NCI-H1048 (cell line): ENCODE data around the gene MMP15.
"Not testable (repeated sequence)": the region's sequence is repeated elsewhere in the genome, so short reads cannot be mapped to it uniquely, and the experiment has no call there.

Source experiments
- DNase-seq: peaks from one replicate; lab custom pipeline; 2025; lab: John Stamatoyannopoulos, UW

Gene MMP15

DNA sequence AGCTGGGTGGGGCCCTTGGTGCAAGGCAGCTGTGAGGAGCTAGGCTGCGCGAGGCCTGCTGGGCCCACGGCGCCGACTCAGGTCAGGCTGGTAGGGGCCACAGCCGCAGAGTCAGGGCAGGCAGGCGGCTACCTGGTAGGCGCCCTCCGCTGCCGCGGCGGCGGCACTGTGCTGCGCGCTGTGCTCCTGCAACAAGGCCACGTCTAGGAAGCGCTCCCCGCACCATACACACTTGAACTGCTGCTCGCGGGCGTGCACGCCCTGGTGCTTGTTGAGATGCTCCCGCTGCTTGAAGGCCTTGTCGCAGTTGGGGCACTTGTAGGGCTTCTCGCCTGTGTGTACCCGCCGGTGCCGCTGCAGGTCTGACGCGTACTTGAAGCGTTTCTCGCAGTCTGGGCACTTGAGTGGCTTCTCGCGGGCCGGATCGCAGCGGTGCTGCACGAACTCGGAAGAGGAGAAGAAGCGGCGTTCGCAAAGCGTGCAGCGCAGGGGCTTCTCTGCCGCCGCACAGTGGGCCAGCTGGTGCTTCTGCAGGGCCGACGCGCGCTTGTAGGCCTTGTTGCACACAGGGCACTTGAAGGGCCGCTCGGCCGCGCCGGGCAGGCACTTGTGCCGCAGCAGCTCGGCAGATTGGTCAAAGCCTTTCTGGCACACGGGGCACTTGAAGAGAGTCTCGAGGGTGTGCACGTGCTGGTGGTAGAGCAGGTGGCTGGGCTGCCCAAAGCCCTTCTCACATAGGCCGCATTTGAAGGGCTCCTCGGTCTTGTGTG lies 29.0 kb upstream of the MMP15 start:
- no peak for DNase-seq

DNA sequence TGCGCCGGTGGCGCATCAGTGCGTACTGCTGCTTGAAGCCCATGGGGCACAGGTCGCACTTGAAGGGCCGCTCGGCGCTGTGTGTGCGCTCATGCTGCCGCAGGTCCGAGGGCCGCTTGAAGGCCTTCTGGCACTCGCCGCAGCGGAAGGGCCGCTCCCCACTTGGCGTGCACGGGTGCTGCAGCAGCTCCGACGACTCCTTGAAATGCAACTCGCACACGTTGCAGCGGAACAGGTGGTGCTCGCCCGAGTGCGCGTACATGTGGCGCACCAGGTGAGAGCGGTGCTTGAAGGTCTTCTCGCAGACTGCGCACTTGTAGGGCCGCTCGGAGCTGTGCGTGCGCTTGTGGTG lies 28.4 kb upstream of the MMP15 start:
- no peak for DNase-seq

DNA sequence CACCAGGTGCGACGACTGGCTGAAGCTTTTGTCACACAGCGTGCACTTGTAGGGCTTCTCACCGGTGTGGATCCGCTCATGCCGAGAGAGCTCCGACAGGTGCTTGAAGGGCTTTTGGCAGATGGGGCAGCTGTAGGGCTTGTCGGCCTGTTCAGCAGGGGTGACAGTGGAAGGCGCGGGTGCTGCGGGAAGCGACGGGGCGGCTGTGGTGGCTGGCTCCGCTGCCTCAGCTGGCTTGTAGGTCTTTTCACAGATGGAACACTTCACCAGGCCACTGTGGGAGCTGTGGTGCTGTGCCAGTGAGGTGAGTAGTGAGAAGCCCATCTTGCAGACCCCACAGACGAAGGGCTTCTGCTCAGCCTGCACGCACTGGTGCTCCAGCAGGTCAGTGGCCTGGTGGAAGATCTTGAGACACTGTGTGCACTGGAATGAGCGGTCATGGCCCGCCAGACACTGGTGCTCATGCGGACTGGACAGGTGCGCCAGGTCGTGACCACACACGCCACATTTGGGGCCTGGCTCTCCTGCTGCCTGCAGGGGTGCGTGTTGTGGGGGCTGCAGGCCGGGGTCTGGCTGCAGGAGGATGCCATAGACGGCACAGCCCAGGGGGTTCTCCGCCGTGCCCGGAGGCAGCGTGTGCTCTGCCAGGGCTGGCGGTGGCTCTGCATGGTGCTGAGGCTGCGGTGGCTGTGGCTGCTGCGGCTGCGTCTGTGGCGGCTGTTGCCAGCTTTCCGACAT lies 27.9 kb upstream of the MMP15 start:
- no peak for DNase-seq

DNA sequence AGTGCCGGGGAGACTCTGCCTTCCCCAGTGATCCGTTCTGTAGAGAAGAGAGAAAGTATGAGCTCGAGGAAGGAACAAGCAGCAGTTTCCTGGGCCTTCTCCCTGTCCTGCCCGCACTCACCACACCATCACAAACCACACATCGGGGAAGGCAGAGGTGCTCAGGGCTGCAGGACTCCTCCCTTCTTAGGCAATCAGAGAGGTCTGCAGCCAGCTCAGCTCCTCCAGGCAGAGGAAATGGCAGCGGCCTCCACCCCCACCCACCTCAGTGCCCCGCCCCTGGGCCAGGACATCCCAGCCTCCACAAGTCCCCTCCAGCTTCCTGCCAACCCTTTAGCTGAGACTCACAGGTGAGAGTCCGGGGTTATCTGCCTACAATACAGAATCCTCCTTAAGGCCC lies 27.1 kb upstream of the MMP15 start:
- no peak for DNase-seq

DNA sequence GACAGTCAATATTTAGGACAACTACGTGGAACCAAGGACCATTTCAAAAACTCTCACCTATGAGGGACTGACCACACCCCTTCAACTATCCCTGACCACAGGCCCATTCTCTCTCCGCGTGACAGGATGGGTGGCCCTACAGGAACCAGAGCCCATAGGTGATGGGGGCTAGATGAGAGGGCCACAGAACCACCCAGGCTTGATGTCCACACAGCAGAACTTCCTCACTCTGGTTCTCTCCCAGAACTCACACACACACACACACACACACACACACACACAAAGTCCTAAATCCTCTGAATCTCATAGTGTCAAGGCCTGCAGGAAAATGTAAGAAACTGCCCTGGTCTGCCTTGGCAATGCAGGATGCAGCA lies 26.6 kb upstream of the MMP15 start:
- DNase-seq, result no peak

DNA sequence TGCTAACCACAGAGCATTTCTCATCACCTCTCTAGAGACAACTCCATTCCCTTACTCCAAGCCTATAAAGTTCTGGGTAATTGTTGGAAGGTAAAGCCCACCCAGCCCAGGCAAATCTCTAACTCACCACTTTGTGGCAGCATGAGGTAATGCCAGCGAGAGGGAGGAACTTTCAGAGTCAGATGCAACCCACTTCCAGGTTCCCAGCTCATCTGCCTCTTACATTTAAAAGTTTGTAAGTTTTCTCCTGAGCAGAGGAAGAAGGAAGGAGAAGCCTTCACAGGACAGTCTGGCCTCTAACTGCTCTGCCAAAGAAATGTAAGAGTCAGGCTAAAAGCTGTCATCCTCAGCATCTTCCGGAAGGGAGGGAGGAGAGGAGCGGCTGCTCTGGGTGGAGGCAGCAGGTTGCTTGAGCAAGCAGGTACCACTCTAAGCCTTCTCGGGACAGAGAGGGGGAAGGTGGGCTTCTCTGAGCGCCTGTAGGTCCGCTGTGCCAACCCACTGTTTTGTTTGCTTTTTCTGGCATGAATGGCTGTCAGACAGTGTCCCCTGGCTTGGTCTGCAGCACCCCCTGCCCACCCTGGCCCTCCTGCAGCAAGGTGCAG lies 26.1 kb upstream of the MMP15 start:
- DNase-seq, result no peak

DNA sequence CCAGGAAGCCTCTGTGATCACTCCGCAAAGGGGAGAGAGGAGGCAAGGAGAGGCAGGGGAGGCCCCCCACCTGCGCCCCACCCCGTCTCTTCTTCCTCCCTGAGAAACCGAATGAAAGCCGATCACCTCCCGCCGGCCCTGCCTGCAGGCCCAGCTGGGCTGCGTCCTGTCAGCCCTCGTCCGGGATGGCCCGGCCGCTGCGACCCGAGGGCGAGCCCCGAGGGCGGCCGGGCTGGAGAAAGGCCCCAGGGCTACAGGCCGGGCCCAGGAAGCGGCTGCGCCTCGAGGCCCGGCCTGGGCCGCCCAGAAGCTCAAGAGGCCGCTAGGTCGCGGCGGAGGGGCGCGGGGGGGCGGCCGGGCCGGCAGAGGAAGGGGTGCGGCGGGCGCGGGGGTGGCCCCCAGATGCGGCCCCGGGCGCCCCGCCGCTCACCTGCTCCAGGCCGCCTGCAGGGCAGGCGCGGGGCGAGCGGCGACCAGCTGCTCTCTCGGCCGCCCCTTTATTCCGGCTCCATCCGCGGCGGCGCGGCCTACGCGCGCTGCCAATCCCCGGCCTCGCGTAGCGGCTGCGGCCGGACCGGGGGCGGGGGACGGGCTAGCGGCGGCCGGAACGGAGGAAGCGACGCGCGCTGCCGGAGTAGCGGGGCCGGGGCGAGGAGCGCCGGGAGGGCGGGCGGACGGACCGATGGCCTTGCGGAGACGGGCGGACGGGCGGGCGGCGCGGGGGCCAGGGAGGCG lies 25.4 kb upstream of the MMP15 start, which contains the start of gene ZNF319:
Gene ZNF319, minus strand, starts transcription at position 702 of the 735 bp plus-strand sequence. CDS start 2,407 bp downstream, outside the sequence.
- no peak for DNase-seq

DNA sequence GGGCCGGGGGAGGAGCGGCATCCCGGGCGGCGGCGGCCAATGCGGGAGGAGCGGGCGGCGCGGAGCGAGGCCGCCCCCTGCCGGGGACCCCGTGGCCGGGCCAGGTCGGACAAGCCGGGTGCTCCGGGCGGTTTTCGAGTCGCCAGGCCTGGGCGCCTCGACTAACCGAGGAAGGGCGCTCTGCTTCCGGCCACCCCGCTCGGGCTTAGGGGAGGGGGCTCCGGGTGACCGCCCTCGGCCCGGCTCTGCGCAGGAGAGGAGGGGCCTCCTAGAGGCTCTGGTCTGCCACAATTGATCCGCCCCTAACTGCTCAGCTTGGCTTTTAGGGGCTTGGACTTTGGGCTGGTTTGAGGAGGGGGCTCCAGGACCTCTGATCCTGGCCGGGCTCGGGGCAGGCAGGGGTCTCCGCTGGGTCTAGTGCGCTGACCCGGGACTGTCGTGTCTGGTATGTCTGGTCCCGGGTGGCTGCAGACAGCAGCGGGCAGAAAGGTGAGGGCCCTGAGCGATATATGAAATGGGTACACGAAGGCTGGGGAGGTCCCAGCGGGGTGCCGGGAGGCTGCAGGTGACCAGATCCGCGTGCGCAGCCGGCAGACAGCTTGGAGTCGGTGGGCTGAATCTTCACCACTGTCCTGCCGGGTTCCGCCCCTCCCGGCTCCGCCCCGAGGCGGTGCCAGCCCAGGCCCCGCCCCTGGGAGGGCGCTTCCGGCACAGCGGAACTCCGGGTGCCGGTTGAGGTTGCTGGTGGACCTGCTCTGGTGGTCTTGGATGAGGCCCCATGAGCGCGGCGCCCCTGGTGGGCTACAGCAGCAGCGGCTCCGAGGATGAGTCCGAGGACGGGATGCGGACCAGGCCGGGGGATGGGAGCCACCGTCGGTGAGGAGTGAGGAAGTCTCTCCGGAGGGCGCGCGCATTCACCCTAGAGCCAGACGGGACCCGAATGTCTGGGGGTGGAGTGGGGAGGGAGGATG lies 24.6 kb upstream of the MMP15 start, which contains the start of gene USB1:
Gene USB1, plus strand, starts transcription at position 702 of the 971 bp plus-strand sequence. Its CDS starts 77 bp downstream, at position 779.
- no peak for DNase-seq

DNA sequence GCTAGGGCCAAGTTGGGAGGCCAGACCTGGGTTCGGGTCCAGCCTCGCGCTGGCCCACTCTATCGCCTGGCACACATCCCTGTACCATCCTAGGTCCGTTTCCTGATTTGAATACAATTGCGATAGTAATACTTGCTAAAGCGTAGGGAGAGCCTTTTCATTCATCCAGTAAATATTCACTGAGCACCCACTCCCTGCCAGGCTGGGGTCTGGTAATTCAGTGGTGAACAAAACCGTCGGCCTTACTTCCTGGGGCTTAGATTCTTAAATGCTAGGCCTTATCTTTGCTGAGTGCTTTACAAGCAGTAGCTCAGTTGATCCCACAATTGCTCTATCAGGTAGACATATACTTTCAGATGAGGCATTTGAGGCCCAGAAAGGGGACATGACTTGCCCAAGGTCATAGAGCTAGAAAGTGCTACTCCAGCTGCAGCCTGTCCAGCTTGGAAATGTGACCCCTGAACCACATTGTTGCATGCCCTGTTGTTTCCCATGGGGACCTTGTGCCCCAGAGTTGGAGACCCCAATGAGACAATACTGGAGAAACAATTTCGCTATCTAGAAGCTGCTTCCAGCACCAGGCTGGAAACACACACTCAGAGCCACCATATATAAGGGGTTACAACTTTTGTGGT lies 23.7 kb upstream of the MMP15 start:
- DNase-seq, result no peak

DNA sequence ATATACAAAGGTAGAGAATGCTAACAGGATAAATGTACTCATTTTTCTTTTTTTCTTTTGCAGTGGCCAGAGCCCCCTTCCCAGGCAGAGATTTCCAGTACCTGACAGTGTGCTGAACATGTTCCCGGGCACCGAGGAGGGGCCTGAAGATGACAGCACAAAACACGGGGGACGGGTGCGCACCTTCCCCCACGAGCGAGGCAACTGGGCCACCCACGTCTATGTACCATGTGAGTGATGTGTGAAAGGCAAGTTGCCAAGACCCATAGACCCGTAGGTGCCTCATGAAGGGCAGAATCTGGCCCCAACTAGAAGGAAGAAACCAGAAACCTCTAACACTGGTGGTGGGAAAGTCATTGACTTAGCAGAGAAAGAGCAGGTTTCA lies 23.1 kb upstream of the MMP15 start:
- no peak for DNase-seq

DNA sequence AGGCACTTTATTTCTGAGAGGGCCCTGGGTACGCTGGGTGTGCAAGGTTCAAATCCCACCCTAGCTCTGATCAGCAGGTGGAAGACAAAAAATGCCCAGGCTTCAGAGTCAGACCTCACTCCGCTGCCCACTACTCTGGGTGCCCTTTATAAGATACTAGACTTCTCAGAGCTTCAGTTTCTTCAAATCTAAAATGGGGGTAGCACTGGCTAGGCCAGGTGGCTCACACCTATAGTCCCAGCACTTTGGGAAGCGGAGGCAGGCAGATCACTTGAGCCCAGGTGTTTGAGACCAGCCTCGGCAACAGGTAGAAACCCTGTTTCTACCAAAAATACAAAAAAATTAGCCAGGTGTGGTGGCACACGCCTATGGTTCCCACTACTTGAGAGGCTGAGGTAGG lies 22.6 kb upstream of the MMP15 start:
- DNase-seq, result no peak

DNA sequence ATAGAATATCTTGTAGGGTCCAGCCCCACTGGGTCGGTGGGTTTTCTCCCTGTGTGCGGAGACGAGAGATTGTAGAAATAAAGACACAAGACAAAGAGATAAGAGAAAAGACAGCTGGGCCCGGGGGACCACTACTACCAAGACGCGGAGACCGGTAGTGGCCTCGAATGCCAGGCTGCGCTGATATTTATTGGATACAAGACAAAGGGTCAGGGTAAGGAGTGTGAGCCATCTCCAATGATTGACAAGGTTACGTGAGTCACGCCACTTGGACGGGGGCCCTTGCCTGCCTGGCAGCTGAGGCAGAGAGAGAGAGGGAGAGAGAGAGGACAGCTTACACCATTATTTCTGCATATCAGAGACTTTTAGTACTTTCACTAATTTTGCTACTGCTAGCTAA lies 20.8 kb upstream of the MMP15 start:
- not testable (repeated sequence) for DNase-seq

DNA sequence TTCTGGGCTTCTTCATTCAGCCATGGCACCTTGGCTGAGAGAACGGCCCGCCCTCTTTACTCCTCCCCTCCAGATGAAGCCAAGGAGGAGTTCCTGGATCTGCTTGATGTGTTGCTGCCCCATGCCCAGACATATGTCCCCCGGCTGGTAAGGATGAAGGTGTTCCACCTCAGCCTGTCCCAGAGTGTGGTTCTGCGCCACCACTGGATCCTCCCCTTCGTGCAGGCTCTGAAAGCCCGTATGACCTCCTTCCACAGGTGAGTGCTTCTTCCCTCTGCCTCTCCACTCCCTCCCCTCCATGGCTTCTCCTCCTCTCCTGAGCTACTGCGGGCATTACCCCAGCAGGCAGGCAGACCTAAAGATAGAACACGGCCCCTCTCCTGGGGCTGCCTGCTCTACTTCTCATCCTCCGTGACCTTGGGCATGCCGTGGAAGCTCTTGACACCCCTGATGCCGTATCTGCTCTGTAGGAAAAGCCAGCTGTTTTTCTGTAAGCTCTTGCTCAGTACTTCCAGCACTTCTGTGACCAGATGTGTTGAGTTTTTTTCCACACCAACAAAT lies 15.6 kb upstream of the MMP15 start:
- no peak for DNase-seq

DNA sequence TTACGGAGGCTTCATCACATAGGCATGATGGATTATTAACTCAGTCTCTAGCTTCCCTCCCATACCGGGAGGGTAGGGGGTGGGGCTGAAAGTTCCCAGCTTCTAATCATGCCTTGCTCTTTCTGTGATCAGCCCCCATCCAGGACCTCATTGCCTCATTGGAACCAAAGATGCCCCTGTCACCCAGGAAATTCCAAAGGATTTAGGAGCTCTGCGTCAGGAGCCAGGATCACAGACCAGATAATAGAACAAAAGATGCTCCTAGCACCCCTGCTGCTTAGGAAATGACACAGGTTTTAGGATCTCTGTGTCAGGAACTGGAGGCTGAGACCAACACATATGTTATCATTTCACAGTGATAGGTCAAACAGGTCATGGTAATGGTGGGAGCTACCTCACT lies 14.7 kb upstream of the MMP15 start:
- DNase-seq, result no peak

DNA sequence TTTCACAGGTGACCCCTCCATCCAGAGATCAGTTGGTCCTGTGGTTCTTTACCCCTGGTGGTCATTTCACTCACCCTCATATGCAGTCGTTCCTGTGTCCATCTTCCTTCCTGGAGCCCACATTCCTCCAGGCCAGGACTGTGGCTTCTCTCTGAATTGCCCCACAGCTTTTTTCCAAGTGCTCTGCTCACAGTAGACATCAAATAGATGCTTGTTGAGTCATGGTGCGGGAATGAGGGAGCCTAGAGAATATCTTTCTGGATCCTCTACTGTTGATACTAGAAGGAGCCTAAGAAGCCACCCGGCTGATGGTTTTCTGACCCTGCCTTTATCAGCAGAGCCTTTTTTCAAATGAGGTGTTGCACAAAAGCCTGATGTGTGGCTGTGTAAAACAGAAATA lies 13.9 kb upstream of the MMP15 start:
- DNase-seq, result no peak

DNA sequence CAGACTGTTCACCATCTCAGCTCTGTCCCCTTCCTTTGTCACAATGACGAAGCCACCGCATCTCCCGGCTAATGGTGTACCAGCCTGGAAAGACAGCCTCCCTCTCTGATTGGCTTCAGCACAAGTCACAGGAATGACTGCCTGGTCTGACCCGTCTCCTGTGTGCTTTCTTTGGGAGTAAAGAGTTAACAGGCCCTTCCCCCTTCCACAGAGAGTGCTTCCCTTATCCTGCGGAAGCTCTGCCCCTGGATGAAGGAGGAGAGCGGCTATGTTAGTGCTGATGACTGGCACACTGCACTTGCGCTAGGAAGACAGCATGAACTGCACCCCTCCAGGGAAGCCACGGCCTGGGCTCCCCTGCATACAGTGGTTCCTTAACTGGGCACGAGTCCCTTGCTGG lies 13.1 kb upstream of the MMP15 start:
- no peak for DNase-seq

DNA sequence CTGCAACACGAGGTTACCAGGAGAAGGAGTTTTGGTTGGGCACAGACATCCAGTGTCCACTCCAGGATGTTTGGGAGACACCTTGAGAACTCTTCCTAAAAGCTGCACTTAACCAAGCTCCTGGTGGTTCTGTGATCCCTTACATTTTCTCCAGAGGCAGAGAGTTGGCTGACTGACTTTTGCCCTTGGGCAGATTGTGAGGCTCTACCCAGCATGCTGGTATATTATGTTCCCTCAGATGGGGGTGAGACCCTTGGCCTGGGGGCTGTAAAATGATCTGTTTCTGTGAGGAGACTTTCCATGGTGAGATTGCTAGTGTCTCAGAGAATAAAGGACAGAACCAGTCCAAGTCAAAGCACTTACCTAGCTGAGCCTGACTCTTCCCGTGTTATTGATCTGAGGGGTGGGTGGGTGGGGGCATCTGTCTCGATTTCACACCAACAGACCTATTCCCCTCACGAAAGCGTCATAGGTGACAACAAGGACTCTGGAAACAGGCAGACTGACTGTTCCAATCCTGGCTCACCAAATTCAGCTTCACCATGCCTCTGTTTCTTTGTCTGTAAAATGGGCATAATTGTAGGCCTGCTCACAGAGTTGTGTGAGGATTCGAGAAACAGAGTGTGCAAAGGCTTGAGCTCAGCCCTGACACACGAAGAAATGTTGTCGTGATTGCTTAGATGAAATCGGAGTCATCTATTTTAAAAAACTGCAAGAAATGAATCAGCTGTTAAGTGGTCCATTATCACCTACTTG lies 12.2 kb upstream of the MMP15 start:
- no peak for DNase-seq

DNA sequence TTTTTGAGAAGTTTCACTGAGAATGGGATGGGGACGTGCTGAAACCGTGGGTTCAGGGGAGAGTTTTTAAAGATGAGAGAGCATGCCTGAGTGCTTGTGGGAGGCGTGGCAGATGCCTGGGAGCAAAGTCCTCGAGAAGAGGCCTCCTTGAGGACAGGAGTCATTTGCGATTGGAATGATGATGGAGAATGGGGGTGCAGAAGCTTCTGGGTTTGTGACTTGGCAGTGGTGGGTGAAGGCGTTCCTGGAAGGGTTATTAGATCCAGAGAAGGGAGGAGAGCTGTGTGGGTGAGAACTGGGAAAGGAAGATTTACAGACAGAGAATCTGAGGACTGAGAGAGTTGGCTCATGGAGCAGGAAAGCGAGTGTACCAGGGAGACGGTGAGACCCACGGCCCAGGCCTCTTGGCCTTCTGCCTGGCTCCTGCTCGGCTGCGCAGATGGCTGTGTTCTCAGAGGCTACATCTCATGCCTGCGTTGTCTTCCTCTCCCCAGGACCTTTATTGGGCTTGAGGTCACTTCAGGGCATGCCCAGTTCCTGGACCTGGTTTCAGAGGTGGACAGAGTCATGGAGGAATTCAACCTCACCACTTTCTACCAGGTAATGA lies 8.6 kb upstream of the MMP15 start:
- no peak for DNase-seq

DNA sequence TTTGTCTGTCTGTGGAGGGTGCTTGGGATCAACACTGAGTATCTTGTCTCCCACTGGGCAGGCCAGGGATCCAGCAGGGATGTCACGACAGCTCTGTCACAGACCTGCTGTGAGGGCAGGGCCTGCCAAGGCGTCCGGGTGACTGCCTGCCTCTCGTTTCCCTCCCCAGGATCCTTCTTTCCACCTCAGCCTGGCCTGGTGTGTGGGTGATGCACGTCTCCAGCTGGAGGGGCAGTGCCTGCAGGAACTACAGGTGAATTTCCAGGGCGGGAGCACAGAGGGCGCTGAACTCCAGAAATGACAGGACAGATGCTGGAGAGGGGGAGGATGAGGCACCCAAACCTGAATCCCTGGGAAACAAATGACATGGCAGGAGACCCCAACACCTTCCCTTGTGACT lies 6.8 kb upstream of the MMP15 start:
- no peak for DNase-seq
